ENCODE results near the gene CLEC16A. TPM values are rescaled to one million over a fixed set of nuclear protein-coding genes. Genes with fewer than 3 reads are reported as not detected.

CLEC16A gene
- total RNA-seq, 1 experiment from 2014 or later, result 13.1 TPM

DNA sequence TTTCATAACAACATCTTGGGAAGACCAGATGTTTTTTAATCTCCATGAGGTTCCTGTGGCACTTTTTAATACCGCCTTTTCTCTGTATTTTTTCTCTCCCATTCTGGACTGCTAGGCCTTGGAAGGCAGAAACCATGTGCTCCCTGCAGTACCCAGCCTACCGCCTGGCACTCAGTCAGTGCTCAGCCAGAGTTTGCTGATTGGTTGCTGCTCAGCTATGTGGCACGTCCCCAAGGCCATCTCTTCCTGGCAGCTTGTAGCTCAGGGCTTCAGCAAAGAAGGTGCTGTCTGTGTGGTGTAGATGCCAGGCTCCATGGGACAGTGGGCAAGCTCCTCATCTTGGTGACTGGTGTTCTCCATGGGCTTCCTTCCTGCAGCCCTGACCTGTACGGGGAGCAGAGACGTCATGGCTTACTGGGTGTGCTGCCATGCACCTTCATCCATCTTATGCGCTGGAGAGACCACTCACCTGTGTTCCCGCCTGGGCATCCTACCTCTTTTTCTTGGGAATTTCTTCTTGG is 86.7 kb downstream of the CLEC16A start:
- peaks cover 3% of the 10 kb centered on the region; the same call in 1 of the 2 replicates for H3K36me3 ChIP-seq
- H3K9me3 ChIP-seq (replicated peaks), result peaks cover 6% of the 10 kb centered on the region; the same call in 1 of the 2 replicates
- H3K27me3 ChIP-seq, result no peaks in the 10 kb centered on the region
- H3K4me3 ChIP-seq, result no peak overlapping the region
- no peak overlapping the region for H3K27ac ChIP-seq
- no peak for DNase-seq
- H3K4me1 ChIP-seq, result no peaks in the 10 kb centered on the region

DNA sequence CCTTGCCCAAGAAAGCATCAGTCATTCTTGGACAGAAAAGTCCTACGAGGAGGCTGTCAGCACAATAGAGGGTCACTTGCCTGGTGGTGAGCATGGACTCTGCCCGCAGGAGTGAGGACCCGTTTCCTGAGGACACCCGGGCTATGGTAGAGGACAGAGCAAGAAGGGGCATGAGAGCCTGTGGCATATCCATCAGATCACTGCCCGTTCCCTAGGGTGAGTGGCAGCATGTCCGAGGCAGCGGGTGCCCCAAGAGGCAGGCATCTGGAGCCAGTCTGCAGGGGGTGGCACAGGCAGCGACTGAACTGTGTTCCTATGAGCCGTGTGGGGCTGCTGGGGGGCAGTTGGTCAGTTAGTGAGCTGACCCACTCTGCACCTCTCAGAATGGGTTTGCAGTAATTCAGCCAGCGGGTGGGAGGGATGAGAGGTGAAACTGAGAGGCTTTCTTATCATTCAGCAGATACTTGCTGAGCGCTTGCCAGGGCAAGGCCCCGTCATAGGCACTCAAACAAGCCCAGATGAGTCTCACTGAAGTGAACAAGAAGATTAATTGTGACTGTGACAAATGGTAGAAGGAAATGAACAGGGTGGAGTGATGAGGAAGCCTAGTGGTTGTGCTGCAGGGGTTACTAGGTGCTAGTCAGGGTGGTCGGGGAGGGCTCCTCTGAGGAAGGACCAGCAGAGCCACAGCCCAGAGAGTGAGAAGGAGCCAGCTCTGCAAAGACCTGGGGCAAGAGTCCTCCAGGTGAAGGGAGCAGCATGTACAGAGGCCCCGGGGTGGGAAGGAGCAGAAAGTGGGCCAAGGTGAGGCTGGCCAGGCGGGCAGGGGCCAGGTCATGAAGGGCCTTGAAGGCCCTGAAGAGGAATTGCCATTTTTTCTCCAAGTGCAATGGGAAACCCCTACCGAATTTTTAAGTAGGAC is 87.9 kb downstream of the CLEC16A start:
- H3K27me3 ChIP-seq, result no peaks in the 10 kb centered on the region
- peaks cover 6% of the 10 kb centered on the region; the same call in 1 of the 2 replicates for H3K9me3 ChIP-seq (replicated peaks)
- no peak for DNase-seq
- H3K4me3 ChIP-seq, result no peak overlapping the region
- no peaks in the 10 kb centered on the region for H3K4me1 ChIP-seq
- no peak overlapping the region for H3K27ac ChIP-seq
- H3K36me3 ChIP-seq, result peaks cover 3% of the 10 kb centered on the region; the same call in 1 of the 2 replicates

DNA sequence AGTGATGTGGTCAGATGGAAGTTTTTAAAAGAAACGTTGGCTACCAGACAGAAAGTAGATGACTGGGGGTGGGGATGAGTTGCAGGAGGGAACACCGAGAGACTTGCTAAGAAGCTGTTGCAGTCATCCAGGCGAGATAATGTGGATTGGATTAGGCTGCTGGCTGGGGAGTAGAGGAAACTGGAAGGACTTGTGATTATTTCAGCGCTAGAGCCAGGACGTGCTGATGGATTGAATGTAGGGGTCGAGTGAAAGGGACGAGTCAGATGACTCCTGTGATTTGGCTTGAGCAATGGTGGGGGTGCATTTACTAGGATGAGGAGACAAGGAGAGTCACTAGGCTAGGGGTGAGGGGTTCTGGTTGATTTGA is 88.5 kb downstream of the CLEC16A start:
- Histone ChIP-seq H3K27ac (no peak overlapping the region), H3K36me3 (peaks cover 3% of the 10 kb centered on the region; the same call in 1 of the 2 replicates)
- DNase-seq, result no peak

DNA sequence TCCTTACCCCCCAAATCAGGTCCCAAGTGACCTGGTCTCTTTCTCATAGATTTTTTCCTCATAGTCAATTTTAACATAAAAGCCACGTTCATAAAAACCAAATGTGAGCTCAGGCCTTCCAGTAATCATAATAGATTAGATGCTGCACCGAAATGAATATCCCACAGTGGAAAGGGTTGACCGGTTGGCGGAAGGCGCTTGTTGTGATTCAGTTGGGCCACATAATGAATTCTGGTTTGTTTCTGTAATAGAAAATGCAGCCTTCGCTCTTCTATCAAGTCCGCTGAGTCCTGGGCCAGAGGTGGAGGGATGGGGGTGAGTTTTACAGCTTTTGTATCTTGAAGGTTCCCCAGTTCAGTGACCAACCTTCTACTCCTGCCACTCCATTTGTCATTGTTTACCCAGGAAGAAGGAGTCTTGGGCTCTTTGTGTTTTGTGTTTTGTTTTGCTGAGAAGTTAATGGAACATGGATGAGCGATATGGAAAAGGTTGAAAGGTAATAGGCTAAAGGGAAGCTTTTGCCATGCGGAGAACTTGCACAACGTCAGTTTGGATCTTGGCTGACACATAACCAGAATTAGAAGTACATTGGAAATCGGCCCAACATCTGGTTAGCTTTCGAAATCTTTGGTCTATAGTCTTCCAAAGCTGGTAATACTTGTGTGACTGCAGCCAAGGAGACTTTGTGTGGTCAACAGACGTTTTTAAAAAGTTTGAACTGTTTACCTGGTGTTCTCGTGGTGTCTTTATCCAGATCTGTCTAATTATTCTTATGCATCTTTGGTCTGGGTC is 89.5 kb downstream of the CLEC16A start:
- no peak overlapping the region for H3K27ac ChIP-seq

More for the DNA sequence above, 88.5 kb downstream of the CLEC16A start:
- Histone ChIP-seq H3K4me3 (no peak overlapping the region), H3K4me1 (no peaks in the 10 kb centered on the region), H3K27me3 (no peaks in the 10 kb centered on the region), H3K9me3 (replicated peaks) (peaks cover 6% of the 10 kb centered on the region; the same call in 1 of the 2 replicates)

DNA sequence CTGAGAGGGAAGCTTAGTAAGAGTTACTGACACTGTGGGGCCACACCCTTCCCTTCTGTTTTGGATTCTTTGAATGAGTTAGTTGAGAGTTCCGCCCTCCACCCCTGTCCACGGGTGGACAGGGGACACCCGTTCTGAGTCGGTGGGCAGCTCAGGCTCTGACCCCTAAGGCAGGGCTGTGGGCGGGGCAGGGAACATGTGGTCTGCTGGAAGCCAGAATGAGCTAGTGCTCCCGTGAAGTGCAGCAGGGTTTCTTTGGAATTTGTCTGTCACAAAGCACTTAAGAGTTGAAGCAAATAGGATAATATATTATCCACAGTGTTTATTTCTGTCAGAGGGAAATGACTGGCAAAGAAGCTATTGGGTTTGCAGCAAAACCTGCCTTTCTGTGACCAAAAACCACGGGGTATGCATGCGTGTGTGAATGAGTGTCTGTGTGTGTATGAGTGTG is 90.1 kb downstream of the CLEC16A start:
- DNase-seq, result no peak
- H3K4me1 ChIP-seq, result no peaks in the 10 kb centered on the region
- H3K4me3 ChIP-seq, result no peak overlapping the region
- H3K36me3 ChIP-seq, result peaks cover 3% of the 10 kb centered on the region; the same call in 1 of the 2 replicates
- H3K9me3 ChIP-seq (replicated peaks), result no peaks in the 10 kb centered on the region
- H3K27me3 ChIP-seq, result no peaks in the 10 kb centered on the region
- H3K27ac ChIP-seq, result no peak overlapping the region

More for the DNA sequence above, 89.5 kb downstream of the CLEC16A start:
- DNase-seq, result no peak
- peaks cover 2% of the 10 kb centered on the region; the same call in 1 of the 2 replicates for H3K9me3 ChIP-seq (replicated peaks)
- peaks cover 3% of the 10 kb centered on the region; the same call in 1 of the 2 replicates for H3K36me3 ChIP-seq
- H3K4me1 ChIP-seq, result no peaks in the 10 kb centered on the region
- no peaks in the 10 kb centered on the region for H3K27me3 ChIP-seq
- no peak overlapping the region for H3K4me3 ChIP-seq

DNA sequence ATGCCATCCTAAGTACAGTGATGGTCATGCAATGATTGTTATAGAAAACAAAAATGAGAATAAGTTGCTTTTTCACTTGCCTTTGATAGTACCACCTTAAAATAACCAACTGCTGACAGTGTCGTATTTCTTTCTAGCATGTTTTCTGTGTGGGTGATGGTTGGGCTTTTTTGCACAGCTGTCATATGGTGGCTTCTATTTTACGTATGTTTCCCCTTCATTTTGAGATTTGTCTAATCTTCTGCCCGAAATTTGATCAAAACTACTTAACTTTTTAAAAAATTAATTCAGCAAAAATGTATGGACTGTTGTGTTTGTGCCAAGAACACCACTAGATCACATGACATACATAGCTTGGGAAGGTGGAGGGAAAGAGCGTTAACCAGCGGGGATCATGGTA is 90.7 kb downstream of the CLEC16A start:
- Histone ChIP-seq H3K27ac (no peak overlapping the region), H3K4me3 (no peak overlapping the region), H3K27me3 (no peaks in the 10 kb centered on the region), H3K36me3 (peaks cover 3% of the 10 kb centered on the region; the same call in 1 of the 2 replicates), H3K4me1 (no peaks in the 10 kb centered on the region), H3K9me3 (replicated peaks) (no peaks in the 10 kb centered on the region)
- DNase-seq, result no peak

DNA sequence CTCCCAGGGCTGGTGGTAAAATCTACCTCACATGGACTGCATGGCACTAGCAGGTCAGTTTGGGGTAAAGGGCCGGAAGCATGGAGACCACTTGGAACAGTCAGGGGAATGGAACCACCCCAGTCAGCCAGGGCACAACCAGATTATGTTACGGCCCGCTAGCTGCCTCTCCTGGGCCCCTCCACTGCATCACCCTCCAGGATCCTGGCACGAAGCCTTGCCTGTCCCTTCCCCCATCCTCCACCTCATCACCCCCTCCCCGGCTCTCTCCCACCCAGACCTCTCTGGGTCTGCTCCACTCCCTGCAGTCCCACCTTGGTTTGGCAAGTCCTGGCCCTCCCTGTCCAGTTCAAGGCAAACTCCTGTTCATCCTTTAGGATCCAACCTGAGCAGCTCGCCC is 91.7 kb downstream of the CLEC16A start:
- no peak for DNase-seq
- H3K27ac ChIP-seq, result no peak overlapping the region
- H3K4me3 ChIP-seq, result no peak overlapping the region
- H3K9me3 ChIP-seq (replicated peaks), result no peaks in the 10 kb centered on the region
- H3K4me1 ChIP-seq, result no peaks in the 10 kb centered on the region
- H3K36me3 ChIP-seq, result peaks cover 3% of the 10 kb centered on the region; the same call in 1 of the 2 replicates
- H3K27me3 ChIP-seq, result no peaks in the 10 kb centered on the region

DNA sequence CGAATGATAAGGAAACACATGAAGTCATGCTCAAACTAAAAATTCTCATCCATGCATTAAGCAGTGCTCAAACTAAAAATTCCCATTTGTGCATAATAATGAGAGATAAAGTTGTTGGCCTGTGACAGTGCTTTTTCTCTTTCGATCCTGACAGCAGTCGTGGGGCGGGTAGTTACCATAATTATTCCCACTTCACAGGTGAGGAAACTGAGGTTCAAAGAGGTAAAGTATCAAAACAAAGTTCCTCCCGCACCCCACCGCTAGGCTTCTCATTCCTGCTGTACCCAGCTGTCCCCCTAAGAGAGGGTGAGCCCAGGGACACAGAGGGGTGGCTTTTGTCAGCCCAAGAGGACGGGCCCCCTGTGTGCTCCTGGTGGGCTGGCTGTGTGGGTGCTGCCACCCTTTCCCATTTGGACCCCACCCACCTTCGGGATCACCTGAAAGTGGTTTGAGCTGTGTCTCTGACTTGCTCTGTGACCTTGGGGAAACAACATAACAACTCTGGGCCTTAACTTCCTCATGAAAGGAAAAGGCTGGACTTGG is 92.6 kb downstream of the CLEC16A start:
- Histone ChIP-seq H3K4me3 (no peak overlapping the region), H3K4me1 (no peaks in the 10 kb centered on the region), H3K9me3 (replicated peaks) (no peaks in the 10 kb centered on the region), H3K27ac (no peak overlapping the region), H3K27me3 (no peaks in the 10 kb centered on the region), H3K36me3 (peaks cover 3% of the 10 kb centered on the region; the same call in 1 of the 2 replicates)
- DNase-seq, result no peak

DNA sequence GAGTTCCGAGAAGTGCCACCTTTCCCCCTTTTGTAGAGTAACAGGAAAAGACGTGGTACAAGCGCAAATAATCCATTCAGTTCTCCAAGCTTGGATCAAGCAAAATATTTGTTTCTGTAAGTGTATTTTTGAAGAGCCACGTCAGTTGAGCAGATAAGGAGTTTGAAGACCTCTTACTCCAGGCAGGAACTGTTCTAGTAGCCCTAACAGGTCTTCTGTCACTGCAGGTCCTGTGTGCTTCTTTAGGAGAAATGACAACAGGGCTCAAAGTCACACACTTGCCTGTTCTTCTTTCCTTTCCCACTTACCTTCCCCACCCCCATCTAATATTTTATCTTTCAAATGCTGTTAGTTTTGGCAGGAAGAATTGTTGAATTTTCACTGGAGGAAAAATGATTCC is 93.9 kb downstream of the CLEC16A start:
- H3K9me3 ChIP-seq (replicated peaks), result no peaks in the 10 kb centered on the region
- H3K27me3 ChIP-seq, result no peaks in the 10 kb centered on the region
- peaks cover 3% of the 10 kb centered on the region; the same call in 1 of the 2 replicates for H3K36me3 ChIP-seq
- no peak for DNase-seq
- no peaks in the 10 kb centered on the region for H3K4me1 ChIP-seq
- H3K4me3 ChIP-seq, result no peak overlapping the region
- no peak overlapping the region for H3K27ac ChIP-seq

DNA sequence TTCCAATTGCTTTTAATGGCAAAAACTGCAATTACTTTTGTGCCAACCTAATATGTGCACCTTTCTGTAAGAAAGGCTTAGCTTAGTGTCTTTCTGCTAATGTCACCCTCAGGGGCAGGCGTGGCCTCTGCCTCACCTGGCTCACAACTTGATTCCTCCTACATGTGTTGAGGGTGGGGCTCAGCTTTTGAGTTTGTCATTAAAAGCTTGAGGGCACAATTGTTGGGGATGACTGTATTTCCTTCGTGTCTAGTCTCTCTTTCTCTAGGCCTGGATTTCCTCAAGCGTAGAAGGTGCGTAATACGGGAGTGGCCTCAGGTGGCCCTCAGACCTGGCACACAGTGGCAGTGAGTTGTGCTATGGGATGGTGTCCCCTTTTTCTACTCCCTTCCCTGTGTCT is 94.4 kb downstream of the CLEC16A start:
- peaks cover 3% of the 10 kb centered on the region; the same call in 1 of the 2 replicates for H3K36me3 ChIP-seq
- no peaks in the 10 kb centered on the region for H3K27me3 ChIP-seq
- H3K4me1 ChIP-seq, result no peaks in the 10 kb centered on the region
- no peak overlapping the region for H3K4me3 ChIP-seq
- H3K27ac ChIP-seq, result no peak overlapping the region
- H3K9me3 ChIP-seq (replicated peaks), result no peaks in the 10 kb centered on the region
- no peak for DNase-seq

DNA sequence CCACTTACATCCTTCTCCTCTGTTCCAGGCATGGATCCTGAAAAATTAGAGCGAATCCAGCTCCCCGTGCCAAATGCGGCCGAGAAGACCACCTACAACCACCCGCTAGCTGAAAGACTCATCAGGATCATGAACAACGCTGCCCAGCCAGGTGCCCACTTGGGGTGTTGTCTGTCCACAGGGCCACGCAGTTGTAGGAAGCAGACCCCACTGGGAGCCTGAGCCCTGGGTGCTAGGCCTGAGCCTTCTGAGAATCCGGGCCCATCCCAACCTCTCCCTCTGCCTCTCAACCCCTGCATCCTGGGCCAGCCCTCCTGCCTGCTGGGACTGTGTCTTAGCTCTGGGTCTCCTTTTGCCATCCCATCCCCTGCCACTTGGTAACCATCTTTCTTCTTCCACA is 95.4 kb downstream of the CLEC16A start:
- no peak for DNase-seq
- H3K9me3 ChIP-seq (replicated peaks), result no peaks in the 10 kb centered on the region

DNA sequence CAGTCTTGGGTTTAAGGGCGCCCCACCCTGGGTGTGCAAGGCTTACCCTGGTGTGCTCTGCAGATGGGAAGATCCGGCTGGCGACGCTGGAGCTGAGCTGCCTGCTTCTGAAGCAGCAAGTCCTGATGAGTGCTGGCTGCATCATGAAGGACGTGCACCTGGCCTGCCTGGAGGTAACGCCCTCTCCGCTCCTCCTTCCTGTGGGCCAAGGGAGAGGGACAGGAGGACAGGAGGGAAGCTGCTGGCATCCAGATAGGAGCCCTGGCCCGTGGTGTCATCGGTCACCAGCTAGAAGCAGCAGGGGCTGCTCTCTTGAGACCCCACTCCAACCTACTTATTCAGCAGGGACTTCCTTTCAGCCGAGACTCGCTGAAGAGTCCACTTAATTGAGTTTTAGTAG is 97.8 kb downstream of the CLEC16A start:
- H3K27me3 ChIP-seq, result no peaks in the 10 kb centered on the region
- H3K4me1 ChIP-seq, result peaks cover 12% of the 10 kb centered on the region
- H3K9me3 ChIP-seq (replicated peaks), result no peaks in the 10 kb centered on the region
- H3K27ac ChIP-seq, result no peak overlapping the region
- H3K36me3 ChIP-seq, result no peaks in the 10 kb centered on the region
- DNase-seq, result no peak
- H3K4me3 ChIP-seq, result no peak overlapping the region

More for the DNA sequence above, 95.4 kb downstream of the CLEC16A start:
- Histone ChIP-seq H3K4me1 (no peaks in the 10 kb centered on the region), H3K4me3 (no peak overlapping the region), H3K27me3 (no peaks in the 10 kb centered on the region), H3K36me3 (peaks cover 3% of the 10 kb centered on the region; the same call in 1 of the 2 replicates), H3K27ac (no peak overlapping the region)

DNA sequence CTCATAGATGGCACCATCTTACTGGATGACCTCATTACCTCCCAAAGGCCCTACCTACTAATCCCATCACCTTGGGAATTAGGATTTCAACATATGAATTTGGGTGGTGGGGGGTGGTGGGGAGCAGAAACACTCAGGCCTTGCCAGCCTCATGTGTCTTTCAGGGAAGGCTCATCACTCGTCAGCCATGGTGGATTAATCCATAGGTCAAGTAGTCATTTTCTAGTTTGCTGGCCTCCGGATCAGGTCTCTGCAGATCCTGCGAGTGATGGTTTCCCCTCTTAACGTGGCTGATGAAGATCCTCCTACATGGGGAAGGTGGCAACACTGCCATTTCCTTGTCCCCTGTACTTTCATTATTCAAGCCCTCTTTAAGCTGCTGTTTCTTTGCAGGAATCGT is 101.1 kb downstream of the CLEC16A start:
- H3K36me3 ChIP-seq, result no peaks in the 10 kb centered on the region
- no peaks in the 10 kb centered on the region for H3K27me3 ChIP-seq
- no peak overlapping the region for H3K4me3 ChIP-seq
- peaks cover 20% of the 10 kb centered on the region for H3K4me1 ChIP-seq
- DNase-seq, result no peak
- H3K9me3 ChIP-seq (replicated peaks), result no peaks in the 10 kb centered on the region
- no peak overlapping the region for H3K27ac ChIP-seq

DNA sequence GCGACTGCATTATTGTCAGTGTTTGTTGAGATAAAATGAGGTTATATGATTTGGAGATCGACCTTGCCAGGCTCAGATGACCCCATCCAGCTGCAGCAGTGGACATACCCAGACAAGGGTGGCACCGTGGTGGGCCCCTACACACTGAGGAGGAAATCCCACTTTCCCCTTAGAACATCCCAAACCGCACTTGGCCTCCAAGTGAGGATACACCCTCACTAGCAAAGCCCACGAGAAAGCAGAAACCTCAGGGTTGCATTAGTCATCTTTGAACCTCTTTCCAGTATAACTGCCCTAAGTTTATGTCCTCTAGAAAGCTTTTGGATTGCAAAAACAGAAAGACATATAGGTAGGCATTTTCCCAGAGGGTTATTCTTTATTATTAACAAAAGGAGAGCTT is 101.5 kb downstream of the CLEC16A start:
- Histone ChIP-seq H3K27me3 (no peaks in the 10 kb centered on the region), H3K27ac (no peak overlapping the region), H3K36me3 (no peaks in the 10 kb centered on the region), H3K4me3 (no peak overlapping the region), H3K4me1 (peaks cover 20% of the 10 kb centered on the region), H3K9me3 (replicated peaks) (no peaks in the 10 kb centered on the region)
- no peak for DNase-seq

All from SJCRH30 (cell line).